ENCODE data around the gene ZSWIM5. TPM values are rescaled to one million over a fixed set of nuclear protein-coding genes. Genes with fewer than 3 reads are reported as not detected.

Gene ZSWIM5
- total and polyA plus RNA-seq, 2 of the 8 experiments (the other 6 are each of a cell fraction or from before 2014, with no cell fraction given): 2.5 to 3.9 TPM

GRCh38 chr1:45152126-45152525, 54.3 kb downstream of the ZSWIM5 start:
- no peak overlapping the region for H3K9ac ChIP-seq (replicated peaks in 1 of 4; ENCODE audit: extremely low read depth in 1 of 4, low read depth in 3 of 4, low read length in 3 of 4)
- no peaks in the 10 kb centered on the region for H4K20me1 ChIP-seq (replicated peaks in 1 of 2; ENCODE audit: control insufficient read depth in 1 of 2, insufficient read depth in 2 of 2, low read length in 2 of 2)
- no peaks in the 10 kb centered on the region for H3K36me3 ChIP-seq (ENCODE audit: control insufficient read depth in 2 of 4, insufficient read depth in 4 of 4, low read length in 3 of 4)
- H2AK5ac ChIP-seq (ENCODE audit: low read depth, low read length): no peak overlapping the region
- H2BK5ac ChIP-seq (ENCODE audit: low read depth, low read length): no peak overlapping the region
- POLR2A ChIA-PET (ENCODE audit: partially characterized antibody): no interaction called here
- no peak overlapping the region for H2BK15ac ChIP-seq (ENCODE audit: low read length)
- no peaks in the 10 kb centered on the region for H3K79me1 ChIP-seq (ENCODE audit: low read depth, low read length)
- H2BK120ac ChIP-seq (replicated peaks; ENCODE audit: low read depth, low read length): no peak overlapping the region
- H3K9me3 ChIP-seq (ENCODE audit: insufficient read depth in 2 of 2, low read depth in 1 of 2, low read length in 1 of 2): no peaks in the 10 kb centered on the region
- no peak overlapping the region for H4K91ac ChIP-seq (replicated peaks; ENCODE audit: insufficient read length, low read length)
- no peak overlapping the region for H3K4me2 ChIP-seq (ENCODE audit: insufficient read depth in 1 of 2, low read depth in 2 of 2, low read length in 2 of 2)
- no peak overlapping the region for H3K56ac ChIP-seq (replicated peaks; ENCODE audit: insufficient read length, low read depth, low read length)
- no peak overlapping the region for H3K4me3 ChIP-seq (ENCODE audit: extremely low read depth in 1 of 4, insufficient read depth in 2 of 4, low read depth in 3 of 4, low read length in 4 of 4)
- H4K8ac ChIP-seq (ENCODE audit: extremely low read depth, insufficient read depth, low read length): no peak overlapping the region
- H3K27me3 ChIP-seq (replicated peaks in 1 of 4; ENCODE audit: control insufficient read depth in 3 of 4, extremely low read depth in 1 of 4, insufficient read depth in 3 of 4, low read length in 3 of 4): no peaks in the 10 kb centered on the region
- H2BK20ac ChIP-seq (ENCODE audit: low read length): no peak overlapping the region
- 92% methylated on average over 3 of the region's 3 CpGs; no CpG with 5 or more reads in 1 of the 2 experiments for WGBS, 2 experiments (ENCODE audit: extremely low coverage in 1 of 2, insufficient coverage in 1 of 2, insufficient read length in 1 of 2, insufficient replicate concordance in 2 of 2, low coverage in 1 of 2, low lambda C conversion rate in 2 of 2, missing lambda C conversion rate in 1 of 2)
- CTCF ChIA-PET (ENCODE audit: partially characterized antibody): no interaction called here
- FAIRE-seq (no peak), DNase-seq (ENCODE audit: low read depth in 1 of 2, low spot score in 2 of 2) (no peak)
- H3K79me2 ChIP-seq (ENCODE audit: control insufficient read depth in 1 of 2, insufficient read depth in 2 of 2, low read length in 2 of 2): no peaks in the 10 kb centered on the region
- H3K18ac ChIP-seq (ENCODE audit: extremely low read depth, low read length): no peak overlapping the region
- no peaks in the 10 kb centered on the region for H3K23me2 ChIP-seq (ENCODE audit: low read depth, low read length)
- H3K23ac ChIP-seq (ENCODE audit: insufficient read length): no peak overlapping the region
- no peak overlapping the region for H4K5ac ChIP-seq (ENCODE audit: insufficient read length, low read depth, low read length)
- no peak overlapping the region for H2AFZ ChIP-seq (ENCODE audit: low read length)
- no peaks in the 10 kb centered on the region for H3K4me1 ChIP-seq (replicated peaks in 1 of 4; ENCODE audit: control insufficient read depth in 3 of 4, insufficient read depth in 4 of 4, low read length in 3 of 4)
- H3K27ac ChIP-seq (ENCODE audit: low read depth, low read length): no peak overlapping the region
- H3K14ac ChIP-seq (ENCODE audit: insufficient read length): no peak overlapping the region
- no peak overlapping the region for H3K4ac ChIP-seq (replicated peaks; ENCODE audit: insufficient read length, low read depth, low read length)
- H2BK12ac ChIP-seq (ENCODE audit: low read depth, low read length): no peak overlapping the region
- TF ChIP-seq TAF7 (optimal IDR thresholded peaks at IDR 0.05; ENCODE audit: borderline replicate concordance, low read depth, low read length) (no peak), RFX5 (IDR thresholded peaks at IDR 0.05; ENCODE audit: borderline replicate concordance, low read depth, low read length) (no peak), TEAD4 (IDR thresholded peaks at IDR 0.05; ENCODE audit: low read depth, low read length) (no peak), KDM5A (IDR thresholded peaks at IDR 0.05; ENCODE audit: low read length) (no peak), SRF (IDR thresholded peaks at IDR 0.05; ENCODE audit: low read depth, low read length) (no peak)
